ENCODE results near the gene TACC3.

Gene TACC3

GRCh38 chr4:1752284-1753041, 31.1 kb downstream of the TACC3 start:
- ChIA-PET POLR2A (interaction anchor here (0.6 to 1.4 kb wide), 2 partner anchors 14 to 31 kb away, joined by 3 to 4 read pairs; partner anchors contain the start of genes TACC3 and TMEM129), CTCF (no interaction called here)
- no peak for TF ChIP-seq ARNT (IDR thresholded peaks at IDR 0.05)
- no peak for TF ChIP-seq FOXK2 (IDR thresholded peaks at IDR 0.05)
- no peak for TF ChIP-seq ZNF384 (IDR thresholded peaks at IDR 0.05)
- TF ChIP-seq L3MBTL2 (conservative IDR thresholded peaks at IDR 0.05) = no peak
- no peak for TF ChIP-seq TARDBP (IDR thresholded peaks at IDR 0.05)
- TF ChIP-seq HDGF (IDR thresholded peaks at IDR 0.05; ENCODE audit: borderline replicate concordance) = no peak
- no peak for TF ChIP-seq FOXM1 (IDR thresholded peaks at IDR 0.05; ENCODE audit: borderline replicate concordance)
- TF ChIP-seq ELF4 (IDR thresholded peaks at IDR 0.05) = no peak
- TF ChIP-seq PKNOX1 (IDR thresholded peaks at IDR 0.05) = no peak
- TF ChIP-seq SUZ12 (IDR thresholded peaks at IDR 0.05) = no peak
- TF ChIP-seq SP1 (IDR thresholded peaks at IDR 0.05) = no peak
- TF ChIP-seq FOXA1 (IDR thresholded peaks at IDR 0.05) = no peak
- no peak for DNase-seq (ENCODE audit: extremely low spot score)

- ChIA-PET POLR2A (no interaction called here), CTCF (no interaction called here)
- TF ChIP-seq TARDBP (IDR thresholded peaks at IDR 0.05) = no peak
- no peak for TF ChIP-seq ZNF384 (IDR thresholded peaks at IDR 0.05)
- TF ChIP-seq ELF4 (IDR thresholded peaks at IDR 0.05) = no peak
- TF ChIP-seq LEF1 (IDR thresholded peaks at IDR 0.05; ENCODE audit: borderline replicate concordance) = no peak
- TF ChIP-seq SUZ12 (IDR thresholded peaks at IDR 0.05) = no peak
- TF ChIP-seq FOXA1 (IDR thresholded peaks at IDR 0.05) = no peak
- DNase-seq (ENCODE audit: extremely low spot score) = no peak
These were observed 32.0 kb downstream of the TACC3 start for GRCh38 chr4:1753294-1753696.

- DNase-seq (ENCODE audit: extremely low spot score) = no peak
- POLR2A ChIA-PET = no interaction called here
- TF ChIP-seq BHLHE40 (IDR thresholded peaks at IDR 0.05; ENCODE audit: borderline replicate concordance) (no peak), FOXA1 (IDR thresholded peaks at IDR 0.05) (no peak), LEF1 (IDR thresholded peaks at IDR 0.05; ENCODE audit: borderline replicate concordance) (no peak), L3MBTL2 (conservative IDR thresholded peaks at IDR 0.05) (no peak), TARDBP (IDR thresholded peaks at IDR 0.05) (no peak), FOXK2 (IDR thresholded peaks at IDR 0.05) (no peak), ELF4 (IDR thresholded peaks at IDR 0.05) (no peak), ARNT (IDR thresholded peaks at IDR 0.05) (no peak), FOXM1 (IDR thresholded peaks at IDR 0.05; ENCODE audit: borderline replicate concordance) (no peak), HDGF (IDR thresholded peaks at IDR 0.05; ENCODE audit: borderline replicate concordance) (no peak), NFRKB (IDR thresholded peaks at IDR 0.05) (no peak), SP1 (IDR thresholded peaks at IDR 0.05) (no peak)
- CTCF ChIA-PET = no interaction called here
These were observed 32.5 kb downstream of the TACC3 start for GRCh38 chr4:1753697-1754311.

- CTCF ChIA-PET = no interaction called here
- POLR2A ChIA-PET = no interaction called here
- no peak for DNase-seq (ENCODE audit: extremely low spot score)
- TF ChIP-seq SUZ12 (IDR thresholded peaks at IDR 0.05) (no peak), CTBP1 (IDR thresholded peaks at IDR 0.05; ENCODE audit: borderline replicate concordance) (no peak), ELF4 (IDR thresholded peaks at IDR 0.05) (no peak), FOXM1 (IDR thresholded peaks at IDR 0.05; ENCODE audit: borderline replicate concordance) (no peak), ZNF384 (IDR thresholded peaks at IDR 0.05) (no peak), TARDBP (IDR thresholded peaks at IDR 0.05) (no peak), SP1 (IDR thresholded peaks at IDR 0.05) (no peak), LEF1 (IDR thresholded peaks at IDR 0.05; ENCODE audit: borderline replicate concordance) (no peak)
These were observed 33.0 kb downstream of the TACC3 start for GRCh38 chr4:1754336-1754735.

GRCh38 chr4:1755297-1755696, 34.0 kb downstream of the TACC3 start:
- CTCF ChIA-PET = interaction anchor here (1.0 kb wide), 1 partner anchor 53 kb away, joined by 3 read pairs; no protein-coding TSS in a partner anchor
- TF ChIP-seq FOXM1 (IDR thresholded peaks at IDR 0.05; ENCODE audit: borderline replicate concordance) (no peak), SUZ12 (IDR thresholded peaks at IDR 0.05) (no peak), SP1 (IDR thresholded peaks at IDR 0.05) (no peak), FOXA1 (IDR thresholded peaks at IDR 0.05) (no peak), NFRKB (IDR thresholded peaks at IDR 0.05) (no peak)
- no peak for DNase-seq (ENCODE audit: extremely low spot score)
- POLR2A ChIA-PET = no interaction called here

- no peak for DNase-seq (ENCODE audit: extremely low spot score)
- ChIA-PET POLR2A (no interaction called here), CTCF (interaction anchor here (1.0 kb wide), 1 partner anchor 52 kb away, joined by 3 read pairs; no protein-coding TSS in a partner anchor)
- TF ChIP-seq L3MBTL2 (conservative IDR thresholded peaks at IDR 0.05) (no peak), ELF4 (IDR thresholded peaks at IDR 0.05) (no peak), NFRKB (IDR thresholded peaks at IDR 0.05) (no peak), HDGF (IDR thresholded peaks at IDR 0.05; ENCODE audit: borderline replicate concordance) (no peak), ZNF384 (IDR thresholded peaks at IDR 0.05) (no peak), SP1 (IDR thresholded peaks at IDR 0.05) (no peak), PKNOX1 (IDR thresholded peaks at IDR 0.05) (no peak), BHLHE40 (IDR thresholded peaks at IDR 0.05; ENCODE audit: borderline replicate concordance) (no peak), TARDBP (IDR thresholded peaks at IDR 0.05) (no peak), CTBP1 (IDR thresholded peaks at IDR 0.05; ENCODE audit: borderline replicate concordance) (no peak), FOXM1 (IDR thresholded peaks at IDR 0.05; ENCODE audit: borderline replicate concordance) (no peak), FOXA1 (IDR thresholded peaks at IDR 0.05) (no peak), LEF1 (IDR thresholded peaks at IDR 0.05; ENCODE audit: borderline replicate concordance) (no peak), ARNT (IDR thresholded peaks at IDR 0.05) (no peak), SUZ12 (IDR thresholded peaks at IDR 0.05) (no peak), FOXK2 (IDR thresholded peaks at IDR 0.05) (no peak)
These were observed 34.8 kb downstream of the TACC3 start for GRCh38 chr4:1756079-1756478.

Data from HEK293T (cell line).